Stimulated activated CD4-positive, alpha-beta T cell treated with anti-CD3 and anti-CD28 coated beads, TNF-alpha, amount 100 ng/mL, for 1 hour (primary cell): ENCODE measurements around the gene SQSTM1.

ENCODE experiments used
- DNase-seq, 3 donors: peaks; one replicate each; pipeline ENCODE4 v3.0.0-alpha.2; 2020; ENCODE audit warnings: low read depth in 3 of 3, low spot score in 1 of 3

The SQSTM1 gene

GRCh38 chr5:179872055-179872827 lies 51.5 kb downstream of the SQSTM1 start:
- no peak for DNase-seq

GRCh38 chr5:179872828-179873575 lies 52.3 kb downstream of the SQSTM1 start:
- no peak for DNase-seq

- no peak for DNase-seq
Observed at GRCh38 chr5:179873588-179874110, 52.9 kb downstream of the SQSTM1 start.

- no peak for DNase-seq
Observed at GRCh38 chr5:179874136-179874535, 53.4 kb downstream of the SQSTM1 start.

- DNase-seq: no peak
Observed at GRCh38 chr5:179874536-179875292, 54.0 kb downstream of the SQSTM1 start.

- DNase-seq: no peak
Observed at GRCh38 chr5:179875741-179876609, 55.3 kb downstream of the SQSTM1 start.

GRCh38 chr5:179876610-179876952 lies 55.9 kb downstream of the SQSTM1 start:
- no peak for DNase-seq

GRCh38 chr5:179878222-179879002 lies 57.7 kb downstream of the SQSTM1 start:
- DNase-seq: no peak

GRCh38 chr5:179879003-179879689 lies 58.4 kb downstream of the SQSTM1 start:
- no peak for DNase-seq

GRCh38 chr5:179879690-179880010 lies 58.9 kb downstream of the SQSTM1 start:
- no peak for DNase-seq

- no peak for DNase-seq
Observed at GRCh38 chr5:179880066-179880650, 59.5 kb downstream of the SQSTM1 start.

GRCh38 chr5:179880848-179881590 lies 60.3 kb downstream of the SQSTM1 start:
- no peak for DNase-seq

GRCh38 chr5:179882338-179882737 lies 61.6 kb downstream of the SQSTM1 start:
- DNase-seq: no peak

- no peak for DNase-seq
Observed at GRCh38 chr5:179883163-179883562, 62.5 kb downstream of the SQSTM1 start.

GRCh38 chr5:179885491-179886090 lies 64.9 kb downstream of the SQSTM1 start:
- DNase-seq: no peak

- DNase-seq: no peak
Observed at GRCh38 chr5:179886190-179886911, 65.6 kb downstream of the SQSTM1 start.

- DNase-seq: no peak
Observed at GRCh38 chr5:179887095-179887494, 66.4 kb downstream of the SQSTM1 start.
